HEK293 (cell line): ENCODE results near the gene MEP1A.
A peak's percentile ranks its signal among the peaks of the same experiment; 100 is the strongest.
"Not testable (repeated sequence)": the region's sequence is repeated elsewhere in the genome, so short reads cannot be mapped to it uniquely, and the experiment has no call there.

Experiments
- CTCF ChIA-PET: fragments of 350-600 bp; formaldehyde crosslinking; extraction: SDS; loops from one replicate; lab custom pipeline; 2021; ENCODE audit warnings: antibody characterized with exemption; lab: Yijun Ruan, JAX
- POLR2A ChIA-PET: fragments of 300-600 bp; formaldehyde crosslinking; extraction: SDS; loops from one replicate; lab custom pipeline; 2020; ENCODE audit warnings: antibody characterized with exemption, inconsistent platforms; lab: Yijun Ruan, JAX
- H3K27ac ChIP-seq: fragments of 200-500 bp; sonication (Bioruptor generic); 2 replicates; pipeline ENCODE4 v1.5.1; 2014; ENCODE audit warnings: low read depth, low read length, control low read depth, inconsistent platforms; ENCODE audit errors: extremely low read depth
- H3K36me3 ChIP-seq, 2 experiments: fragments of 200-500 bp in 1 of 2; sonication (Bioruptor generic) in 1 of 2; 1 replicate in 1 of 2; 2 replicates in 1 of 2; pipeline ENCODE4 v1.5.1; 2014 to 2017; ENCODE audit warnings: inconsistent platforms in 2 of 2, low read length in 2 of 2; ENCODE audit not compliant: control insufficient read depth in 2 of 2, insufficient read depth in 1 of 2
- H3K4me1 ChIP-seq: fragments of 200-500 bp; sonication (Bioruptor generic); 2 replicates; pipeline ENCODE4 v1.5.1; 2014; ENCODE audit warnings: mild to moderate bottlenecking, low read length, inconsistent platforms; ENCODE audit not compliant: control insufficient read depth, insufficient read depth
- H3K4me3 ChIP-seq: 2 replicates; pipeline ENCODE4 v1.5.1; 2011; ENCODE audit warnings: low read depth, mild to moderate bottlenecking, control low read depth, low read length, moderate library complexity
- H3K9me3 ChIP-seq: fragments of 200-500 bp; sonication (Bioruptor generic); 2 replicates; pipeline ENCODE4 v1.5.1; 2014; ENCODE audit warnings: low read depth, low read length, inconsistent platforms; ENCODE audit not compliant: control insufficient read depth, insufficient read depth
- GFI1B ChIP-seq: fragments of 450-650 bp; formaldehyde crosslinking; IDR thresholded peaks from 2 replicates; pipeline ENCODE4 v1.5.1; 2016; ENCODE audit warnings: missing biosample characterization, missing genetic modification characterization
- IKZF3 ChIP-seq: fragments of 450-650 bp; IDR thresholded peaks from 2 replicates; pipeline ENCODE4 v1.5.0; 2018; ENCODE audit warnings: missing biosample characterization, mild to moderate bottlenecking, missing genetic modification characterization, moderate library complexity
- SP3 ChIP-seq: fragments of 450-650 bp; formaldehyde crosslinking; IDR thresholded peaks from 2 replicates; pipeline ENCODE4 v1.5.1; 2016; ENCODE audit warnings: missing biosample characterization, missing genetic modification characterization
- ZBTB8A ChIP-seq: fragments of 450-650 bp; formaldehyde crosslinking; IDR thresholded peaks from 2 replicates; pipeline ENCODE4 v1.5.1; 2016; ENCODE audit warnings: missing biosample characterization, missing genetic modification characterization
- ZFP37 ChIP-seq: fragments of 450-650 bp; formaldehyde crosslinking; IDR thresholded peaks from 2 replicates; pipeline ENCODE4 v1.5.1; 2016; ENCODE audit warnings: missing biosample characterization, missing genetic modification characterization
- ZNF140 ChIP-seq: fragments of 450-650 bp; formaldehyde crosslinking; IDR thresholded peaks from 2 replicates; pipeline ENCODE4 v1.5.1; 2016; ENCODE audit warnings: missing biosample characterization, missing genetic modification characterization
- ZNF202 ChIP-seq: fragments of 450-650 bp; formaldehyde crosslinking; IDR thresholded peaks from 2 replicates; pipeline ENCODE4 v1.5.1; 2016; ENCODE audit warnings: missing biosample characterization, missing genetic modification characterization, borderline replicate concordance
- ZNF354C ChIP-seq: fragments of 450-650 bp; formaldehyde crosslinking; IDR thresholded peaks from 2 replicates; pipeline ENCODE4 v1.5.1; 2016; ENCODE audit warnings: missing biosample characterization, missing genetic modification characterization, low read depth, borderline replicate concordance
- ZNF510 ChIP-seq: fragments of 450-650 bp; formaldehyde crosslinking; IDR thresholded peaks from 2 replicates; pipeline ENCODE4 v1.5.1; 2018; ENCODE audit warnings: mild to moderate bottlenecking, missing genetic modification characterization, missing biosample characterization; ENCODE audit not compliant: insufficient replicate concordance
- ZNF529 ChIP-seq: fragments of 450-650 bp; formaldehyde crosslinking; IDR thresholded peaks from 2 replicates; pipeline ENCODE4 v1.5.1; 2017; ENCODE audit warnings: missing genetic modification characterization, missing biosample characterization; ENCODE audit not compliant: insufficient replicate concordance
- ZNF530 ChIP-seq: fragments of 450-650 bp; formaldehyde crosslinking; IDR thresholded peaks from 2 replicates; pipeline ENCODE4 v1.5.1; 2016; ENCODE audit warnings: low read depth, missing biosample characterization, missing genetic modification characterization
- ZNF558 ChIP-seq: fragments of 450-650 bp; formaldehyde crosslinking; IDR thresholded peaks from 2 replicates; pipeline ENCODE4 v1.5.1; 2016; ENCODE audit warnings: missing biosample characterization, missing genetic modification characterization
- ZNF560 ChIP-seq: fragments of 450-650 bp; formaldehyde crosslinking; IDR thresholded peaks from 2 replicates; pipeline ENCODE4 v1.5.1; 2017; ENCODE audit warnings: missing biosample characterization, missing genetic modification characterization, borderline replicate concordance
- ZNF626 ChIP-seq: fragments of 450-650 bp; sonication (Bioruptor Pico); formaldehyde crosslinking; IDR thresholded peaks from 2 replicates; pipeline ENCODE4 v1.5.1; 2018; ENCODE audit warnings: missing biosample characterization, missing genetic modification characterization, inconsistent platforms
- ZNF664 ChIP-seq: fragments of 450-650 bp; formaldehyde crosslinking; IDR thresholded peaks from 2 replicates; pipeline ENCODE4 v1.5.1; 2016; ENCODE audit warnings: missing biosample characterization, missing genetic modification characterization
- TF ChIP-seq, protein P1 (sequence below): fragments of 450-650 bp; formaldehyde crosslinking; IDR thresholded peaks from 2 replicates; pipeline ENCODE4 v1.5.1; 2016; ENCODE audit warnings: missing biosample characterization, missing genetic modification characterization
- TF ChIP-seq, protein P2 (sequence below): sonication (generic); formaldehyde crosslinking; IDR thresholded peaks from 2 replicates; pipeline ENCODE4 v1.8.1; 2022; ENCODE audit warnings: mild to moderate bottlenecking, moderate library complexity, missing genetic modification reagents
- TF ChIP-seq, protein P3 (sequence below): fragments of 450-650 bp; formaldehyde crosslinking; IDR thresholded peaks from 2 replicates; pipeline ENCODE4 v1.5.1; 2016; ENCODE audit warnings: missing biosample characterization, missing genetic modification characterization, borderline replicate concordance
- TF ChIP-seq, protein P4 (sequence below): fragments of 450-650 bp; formaldehyde crosslinking; IDR thresholded peaks from 2 replicates; pipeline ENCODE4 v1.5.1; 2017; ENCODE audit warnings: missing biosample characterization, missing genetic modification characterization
- TF ChIP-seq, protein P5 (sequence below): fragments of 450-650 bp; formaldehyde crosslinking; IDR thresholded peaks from 2 replicates; pipeline ENCODE4 v1.5.1; 2016; ENCODE audit warnings: missing biosample characterization, missing genetic modification characterization
- TF ChIP-seq, protein P6 (sequence below): fragments of 450-650 bp; formaldehyde crosslinking; IDR thresholded peaks from 2 replicates; pipeline ENCODE4 v1.5.1; 2016; ENCODE audit warnings: missing biosample characterization, missing genetic modification characterization

The MEP1A gene

DNA sequence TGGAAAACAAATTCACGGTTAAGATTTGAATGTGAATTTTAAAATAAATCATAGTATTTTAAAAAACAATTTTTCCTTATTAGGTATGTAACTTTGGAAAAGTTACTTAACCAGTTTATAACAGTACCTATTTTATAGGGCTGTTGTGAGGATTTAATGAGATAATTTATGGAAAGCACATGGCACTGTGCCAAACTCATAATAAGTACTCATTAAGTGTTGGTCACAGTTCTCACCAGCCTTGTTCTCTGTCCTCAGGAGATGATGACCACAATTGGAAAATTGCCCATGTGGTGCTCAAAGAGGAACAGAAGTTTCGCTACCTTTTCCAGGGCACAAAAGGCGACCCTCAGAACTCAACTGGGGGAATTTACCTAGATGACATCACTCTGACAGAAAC, 39.6 kb downstream of the MEP1A start:
- H3K9me3 ChIP-seq = no peaks in the 10 kb centered on the region
- TF ChIP-seq IKZF3 (tag by site-specific recombination) = no peak
- TF ChIP-seq ZNF626 (tag by site-specific recombination) = no peak
- TF ChIP-seq, protein P1, sequence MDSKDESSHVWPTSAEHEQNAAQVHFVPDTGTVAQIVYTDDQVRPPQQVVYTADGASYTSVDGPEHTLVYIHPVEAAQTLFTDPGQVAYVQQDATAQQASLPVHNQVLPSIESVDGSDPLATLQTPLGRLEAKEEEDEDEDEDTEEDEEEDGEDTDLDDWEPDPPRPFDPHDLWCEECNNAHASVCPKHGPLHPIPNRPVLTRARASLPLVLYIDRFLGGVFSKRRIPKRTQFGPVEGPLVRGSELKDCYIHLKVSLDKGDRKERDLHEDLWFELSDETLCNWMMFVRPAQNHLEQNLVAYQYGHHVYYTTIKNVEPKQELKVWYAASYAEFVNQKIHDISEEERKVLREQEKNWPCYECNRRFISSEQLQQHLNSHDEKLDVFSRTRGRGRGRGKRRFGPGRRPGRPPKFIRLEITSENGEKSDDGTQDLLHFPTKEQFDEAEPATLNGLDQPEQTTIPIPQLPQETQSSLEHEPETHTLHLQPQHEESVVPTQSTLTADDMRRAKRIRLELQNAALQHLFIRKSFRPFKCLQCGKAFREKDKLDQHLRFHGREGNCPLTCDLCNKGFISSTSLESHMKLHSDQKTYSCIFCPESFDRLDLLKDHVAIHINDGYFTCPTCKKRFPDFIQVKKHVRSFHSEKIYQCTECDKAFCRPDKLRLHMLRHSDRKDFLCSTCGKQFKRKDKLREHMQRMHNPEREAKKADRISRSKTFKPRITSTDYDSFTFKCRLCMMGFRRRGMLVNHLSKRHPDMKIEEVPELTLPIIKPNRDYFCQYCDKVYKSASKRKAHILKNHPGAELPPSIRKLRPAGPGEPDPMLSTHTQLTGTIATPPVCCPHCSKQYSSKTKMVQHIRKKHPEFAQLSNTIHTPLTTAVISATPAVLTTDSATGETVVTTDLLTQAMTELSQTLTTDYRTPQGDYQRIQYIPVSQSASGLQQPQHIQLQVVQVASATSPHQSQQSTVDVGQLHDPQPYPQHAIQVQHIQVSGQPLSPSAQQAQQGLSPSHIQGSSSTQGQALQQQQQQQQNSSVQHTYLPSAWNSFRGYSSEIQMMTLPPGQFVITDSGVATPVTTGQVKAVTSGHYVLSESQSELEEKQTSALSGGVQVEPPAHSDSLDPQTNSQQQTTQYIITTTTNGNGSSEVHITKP (tag by site-specific recombination) = no peak
- TF ChIP-seq, protein P2, sequence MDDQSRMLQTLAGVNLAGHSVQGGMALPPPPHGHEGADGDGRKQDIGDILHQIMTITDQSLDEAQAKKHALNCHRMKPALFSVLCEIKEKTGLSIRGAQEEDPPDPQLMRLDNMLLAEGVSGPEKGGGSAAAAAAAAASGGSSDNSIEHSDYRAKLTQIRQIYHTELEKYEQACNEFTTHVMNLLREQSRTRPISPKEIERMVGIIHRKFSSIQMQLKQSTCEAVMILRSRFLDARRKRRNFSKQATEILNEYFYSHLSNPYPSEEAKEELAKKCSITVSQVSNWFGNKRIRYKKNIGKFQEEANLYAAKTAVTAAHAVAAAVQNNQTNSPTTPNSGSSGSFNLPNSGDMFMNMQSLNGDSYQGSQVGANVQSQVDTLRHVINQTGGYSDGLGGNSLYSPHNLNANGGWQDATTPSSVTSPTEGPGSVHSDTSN = no peak
- TF ChIP-seq, protein P3, sequence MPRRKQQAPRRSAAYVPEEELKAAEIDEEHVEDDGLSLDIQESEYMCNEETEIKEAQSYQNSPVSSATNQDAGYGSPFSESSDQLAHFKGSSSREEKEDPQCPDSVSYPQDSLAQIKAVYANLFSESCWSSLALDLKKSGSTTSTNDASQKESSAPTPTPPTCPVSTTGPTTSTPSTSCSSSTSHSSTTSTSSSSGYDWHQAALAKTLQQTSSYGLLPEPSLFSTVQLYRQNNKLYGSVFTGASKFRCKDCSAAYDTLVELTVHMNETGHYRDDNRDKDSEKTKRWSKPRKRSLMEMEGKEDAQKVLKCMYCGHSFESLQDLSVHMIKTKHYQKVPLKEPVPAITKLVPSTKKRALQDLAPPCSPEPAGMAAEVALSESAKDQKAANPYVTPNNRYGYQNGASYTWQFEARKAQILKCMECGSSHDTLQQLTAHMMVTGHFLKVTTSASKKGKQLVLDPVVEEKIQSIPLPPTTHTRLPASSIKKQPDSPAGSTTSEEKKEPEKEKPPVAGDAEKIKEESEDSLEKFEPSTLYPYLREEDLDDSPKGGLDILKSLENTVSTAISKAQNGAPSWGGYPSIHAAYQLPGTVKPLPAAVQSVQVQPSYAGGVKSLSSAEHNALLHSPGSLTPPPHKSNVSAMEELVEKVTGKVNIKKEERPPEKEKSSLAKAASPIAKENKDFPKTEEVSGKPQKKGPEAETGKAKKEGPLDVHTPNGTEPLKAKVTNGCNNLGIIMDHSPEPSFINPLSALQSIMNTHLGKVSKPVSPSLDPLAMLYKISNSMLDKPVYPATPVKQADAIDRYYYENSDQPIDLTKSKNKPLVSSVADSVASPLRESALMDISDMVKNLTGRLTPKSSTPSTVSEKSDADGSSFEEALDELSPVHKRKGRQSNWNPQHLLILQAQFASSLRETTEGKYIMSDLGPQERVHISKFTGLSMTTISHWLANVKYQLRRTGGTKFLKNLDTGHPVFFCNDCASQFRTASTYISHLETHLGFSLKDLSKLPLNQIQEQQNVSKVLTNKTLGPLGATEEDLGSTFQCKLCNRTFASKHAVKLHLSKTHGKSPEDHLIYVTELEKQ = no peak
- TF ChIP-seq, protein P4, sequence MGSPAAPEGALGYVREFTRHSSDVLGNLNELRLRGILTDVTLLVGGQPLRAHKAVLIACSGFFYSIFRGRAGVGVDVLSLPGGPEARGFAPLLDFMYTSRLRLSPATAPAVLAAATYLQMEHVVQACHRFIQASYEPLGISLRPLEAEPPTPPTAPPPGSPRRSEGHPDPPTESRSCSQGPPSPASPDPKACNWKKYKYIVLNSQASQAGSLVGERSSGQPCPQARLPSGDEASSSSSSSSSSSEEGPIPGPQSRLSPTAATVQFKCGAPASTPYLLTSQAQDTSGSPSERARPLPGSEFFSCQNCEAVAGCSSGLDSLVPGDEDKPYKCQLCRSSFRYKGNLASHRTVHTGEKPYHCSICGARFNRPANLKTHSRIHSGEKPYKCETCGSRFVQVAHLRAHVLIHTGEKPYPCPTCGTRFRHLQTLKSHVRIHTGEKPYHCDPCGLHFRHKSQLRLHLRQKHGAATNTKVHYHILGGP = no peak
- TF ChIP-seq, protein P5, sequence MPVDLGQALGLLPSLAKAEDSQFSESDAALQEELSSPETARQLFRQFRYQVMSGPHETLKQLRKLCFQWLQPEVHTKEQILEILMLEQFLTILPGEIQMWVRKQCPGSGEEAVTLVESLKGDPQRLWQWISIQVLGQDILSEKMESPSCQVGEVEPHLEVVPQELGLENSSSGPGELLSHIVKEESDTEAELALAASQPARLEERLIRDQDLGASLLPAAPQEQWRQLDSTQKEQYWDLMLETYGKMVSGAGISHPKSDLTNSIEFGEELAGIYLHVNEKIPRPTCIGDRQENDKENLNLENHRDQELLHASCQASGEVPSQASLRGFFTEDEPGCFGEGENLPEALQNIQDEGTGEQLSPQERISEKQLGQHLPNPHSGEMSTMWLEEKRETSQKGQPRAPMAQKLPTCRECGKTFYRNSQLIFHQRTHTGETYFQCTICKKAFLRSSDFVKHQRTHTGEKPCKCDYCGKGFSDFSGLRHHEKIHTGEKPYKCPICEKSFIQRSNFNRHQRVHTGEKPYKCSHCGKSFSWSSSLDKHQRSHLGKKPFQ = peak; percentile 51; the same call in 1 of the 2 replicates
- TF ChIP-seq, protein P6, sequence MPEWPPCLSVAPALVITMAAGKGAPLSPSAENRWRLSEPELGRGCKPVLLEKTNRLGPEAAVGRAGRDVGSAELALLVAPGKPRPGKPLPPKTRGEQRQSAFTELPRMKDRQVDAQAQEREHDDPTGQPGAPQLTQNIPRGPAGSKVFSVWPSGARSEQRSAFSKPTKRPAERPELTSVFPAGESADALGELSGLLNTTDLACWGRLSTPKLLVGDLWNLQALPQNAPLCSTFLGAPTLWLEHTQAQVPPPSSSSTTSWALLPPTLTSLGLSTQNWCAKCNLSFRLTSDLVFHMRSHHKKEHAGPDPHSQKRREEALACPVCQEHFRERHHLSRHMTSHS = no peak
- TF ChIP-seq, all 188 proteins: peak for 1
- CTCF ChIA-PET = interaction anchor here (0.7 to 3.5 kb wide), 2 partner anchors 16 to 21 kb away, joined by 4 to 11 read pairs; no protein-coding TSS in a partner anchor
- POLR2A ChIA-PET = no interaction called here
- H3K27ac ChIP-seq = no peak overlapping the region
- H3K4me3 ChIP-seq = no peak overlapping the region
- no peaks in the 10 kb centered on the region for H3K36me3 ChIP-seq
- H3K4me1 ChIP-seq = no peaks in the 10 kb centered on the region

DNA sequence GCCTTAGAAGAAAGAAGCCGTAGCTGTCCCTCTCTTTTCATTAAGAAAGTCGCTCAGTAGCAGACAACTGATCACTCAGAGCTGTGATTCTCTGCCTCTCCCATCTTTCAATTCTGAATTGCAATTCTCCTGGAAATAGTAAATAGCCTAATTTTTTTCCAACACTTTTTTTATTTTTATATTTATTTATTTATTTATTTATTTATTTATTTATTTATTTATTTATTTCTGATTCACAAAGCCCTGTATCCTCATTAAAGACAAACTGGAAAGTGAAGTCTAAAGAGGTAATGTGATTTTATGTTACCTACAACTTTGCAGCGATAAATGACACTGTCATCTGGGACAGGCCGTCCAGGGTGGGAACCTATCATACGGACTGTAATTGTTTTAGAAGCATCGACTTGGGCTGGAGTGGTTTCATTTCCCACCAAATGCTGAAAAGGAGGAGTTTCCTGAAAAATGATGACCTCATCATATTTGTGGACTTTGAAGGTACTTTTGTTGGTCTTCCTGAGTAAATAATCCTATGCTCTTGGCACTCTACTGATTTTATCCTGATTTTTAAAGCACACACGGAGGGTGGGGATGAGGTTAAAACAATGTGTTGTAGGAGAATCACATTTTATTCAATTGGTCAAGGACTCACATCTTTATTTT, 41.2 kb downstream of the MEP1A start:
- H3K27ac ChIP-seq, H3K4me3 ChIP-seq, H3K9me3 ChIP-seq, H3K4me1 ChIP-seq, H3K36me3 ChIP-seq, POLR2A ChIA-PET: not testable (repeated sequence)
- CTCF ChIA-PET = interaction anchor here (3.5 kb wide), 1 partner anchor 14 kb away, joined by 11 read pairs; no protein-coding TSS in a partner anchor
- TF ChIP-seq ZNF202 (tag by site-specific recombination) (peak; percentile 82; the same call in 1 of the 2 replicates), ZNF140 (peak; percentile 87; the same call in 1 of the 2 replicates), ZNF510 (tag by site-specific recombination) (peak; percentile 84), ZNF529 (tag by site-specific recombination) (peak; percentile 30), ZBTB8A (peak; percentile 90), ZNF530 (tag by site-specific recombination) (0 out of 2 replicates have a peak, but pooled peaks have one; percentile 18), ZNF560 (tag by site-specific recombination) (peak; percentile 85), ZFP37 (tag by site-specific recombination) (peak; percentile 75), ZNF558 (tag by site-specific recombination) (peak; percentile 88), ZNF354C (0 out of 2 replicates have a peak, but pooled peaks have one; percentile 64), SP3 (tag by site-specific recombination) (peak; percentile 46; the same call in 1 of the 2 replicates), GFI1B (tag by site-specific recombination) (0 out of 2 replicates have a peak, but pooled peaks have one; percentile 26), ZNF664 (tag by site-specific recombination) (peak; percentile 90)
